ENCODE measurements around the gene SLC39A11.

GRCh38 chr17:72875361-72875760 is 217.1 kb downstream of the SLC39A11 start:
- TF ChIP-seq, protein P1, sequence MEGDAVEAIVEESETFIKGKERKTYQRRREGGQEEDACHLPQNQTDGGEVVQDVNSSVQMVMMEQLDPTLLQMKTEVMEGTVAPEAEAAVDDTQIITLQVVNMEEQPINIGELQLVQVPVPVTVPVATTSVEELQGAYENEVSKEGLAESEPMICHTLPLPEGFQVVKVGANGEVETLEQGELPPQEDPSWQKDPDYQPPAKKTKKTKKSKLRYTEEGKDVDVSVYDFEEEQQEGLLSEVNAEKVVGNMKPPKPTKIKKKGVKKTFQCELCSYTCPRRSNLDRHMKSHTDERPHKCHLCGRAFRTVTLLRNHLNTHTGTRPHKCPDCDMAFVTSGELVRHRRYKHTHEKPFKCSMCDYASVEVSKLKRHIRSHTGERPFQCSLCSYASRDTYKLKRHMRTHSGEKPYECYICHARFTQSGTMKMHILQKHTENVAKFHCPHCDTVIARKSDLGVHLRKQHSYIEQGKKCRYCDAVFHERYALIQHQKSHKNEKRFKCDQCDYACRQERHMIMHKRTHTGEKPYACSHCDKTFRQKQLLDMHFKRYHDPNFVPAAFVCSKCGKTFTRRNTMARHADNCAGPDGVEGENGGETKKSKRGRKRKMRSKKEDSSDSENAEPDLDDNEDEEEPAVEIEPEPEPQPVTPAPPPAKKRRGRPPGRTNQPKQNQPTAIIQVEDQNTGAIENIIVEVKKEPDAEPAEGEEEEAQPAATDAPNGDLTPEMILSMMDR (IDR thresholded peaks at IDR 0.05; ENCODE audit: insufficient read depth, low read depth, low read length), result no peak
- TF ChIP-seq EZH2 (IDR thresholded peaks at IDR 0.05; ENCODE audit: insufficient read depth, low read length), result no peak

All from astrocyte (in vitro differentiated cells and primary cell).